HL-60 (cell line): Measurements from ENCODE around the gene VAV2.

Experiments used
- CTCF ChIP-seq: IDR thresholded peaks from one replicate; pipeline ENCODE4 v1.5.1; 2011; ENCODE audit warnings: low read length, control low read depth, inconsistent platforms; ENCODE audit not compliant: insufficient read depth
- GABPA ChIP-seq: IDR thresholded peaks from 2 replicates; pipeline ENCODE4 v1.6.1; 2012; ENCODE audit warnings: low read depth
- POLR2AphosphoS5 ChIP-seq: IDR thresholded peaks from 2 replicates; pipeline ENCODE4 v1.6.1; 2012; ENCODE audit warnings: low read depth
- REST ChIP-seq: IDR thresholded peaks from 2 replicates; pipeline ENCODE4 v1.6.1; 2012; ENCODE audit warnings: low read depth; ENCODE audit not compliant: insufficient replicate concordance

DNA sequence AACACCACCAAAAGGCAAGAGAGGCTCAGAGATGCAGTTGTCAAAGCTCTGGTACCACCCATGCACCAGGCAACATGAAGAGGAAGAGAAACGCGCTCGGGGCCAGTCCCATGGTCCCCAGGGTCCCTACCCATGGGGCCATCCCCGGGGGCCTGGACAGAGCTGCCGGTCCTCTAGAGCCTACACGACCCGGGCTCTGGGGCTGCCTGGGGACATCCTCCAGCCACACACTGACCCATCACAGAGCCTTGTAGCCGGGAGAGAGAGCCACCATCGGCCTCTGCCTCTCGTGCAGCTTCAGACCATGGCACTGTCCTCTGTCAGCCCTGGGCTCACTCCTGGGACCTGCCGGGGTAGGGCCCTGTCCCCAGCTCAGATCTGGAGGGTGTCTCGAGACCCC is 23.7 kb downstream of the VAV2 start:
- no peak for TF ChIP-seq POLR2AphosphoS5
- no peak for TF ChIP-seq CTCF
- TF ChIP-seq GABPA, result no peak
- no peak for TF ChIP-seq REST
